ENCODE data around the gene MRLN. TPM values are rescaled to one million over a fixed set of nuclear protein-coding genes. Genes with fewer than 3 reads are reported as not detected.
A peak's percentile ranks its signal among the peaks of the same experiment; 100 is the strongest.

Gene MRLN
- total RNA-seq, 4 donors from 2014 or later = not detected

DNA sequence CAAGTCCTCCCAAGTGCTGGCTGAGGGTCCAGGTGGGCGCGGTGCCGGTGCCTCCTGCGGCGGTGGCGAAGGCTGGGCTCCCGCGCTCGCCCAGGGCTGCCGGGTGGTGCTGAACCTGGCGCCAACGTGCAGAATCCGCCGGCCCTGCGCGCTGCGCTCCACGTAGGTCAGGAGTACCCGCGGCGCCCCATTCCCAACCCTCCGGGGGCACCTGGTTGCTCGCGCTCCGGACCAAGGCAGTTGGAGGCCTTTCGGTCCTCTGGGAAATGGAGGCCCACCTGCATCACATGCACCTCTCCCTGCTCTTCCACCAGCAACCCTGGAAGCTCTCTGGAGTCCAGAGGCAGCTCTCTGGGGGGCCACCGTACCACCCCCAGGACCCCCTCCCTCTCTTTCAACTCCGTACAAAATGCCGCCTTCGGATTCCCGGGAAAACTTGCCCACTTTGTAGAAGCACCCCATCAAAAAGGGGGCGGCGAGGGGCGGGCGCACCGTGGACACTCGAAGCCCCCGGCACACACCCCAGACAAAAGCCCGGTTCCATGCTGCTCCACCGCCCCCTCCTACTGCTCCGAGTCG is 44.4 kb downstream of the MRLN start:
- Histone ChIP-seq H3K9me3 (no peaks in the 10 kb centered on the region), H3K4me1 (peaks cover 17 to 31% of the 10 kb centered on the region in 2 donors), H3K27ac (peak overlapping the region; percentile 68 to 90 (median 84)), H3K4me3 (replicated peaks in 1 of 3) (peak overlapping the region; percentile 53 to 90 (median 61)), H3K27me3 (no peaks in the 10 kb centered on the region), H3K36me3 (no peaks in the 10 kb centered on the region)
- peak; percentile 67 to 71 for DNase-seq
- intact Hi-C loops (cut with DNase I) = no loop called here
- TF ChIP-seq CTCF (IDR thresholded peaks at IDR 0.05) (no peak), POLR2A (IDR thresholded peaks at IDR 0.05) (peak in 1 of 2 donors; percentile 42)
- 0 to 2% methylated on average over 12 to 35 of the region's 42 CpGs for WGBS, 2 donors

- H3K27ac ChIP-seq = no peak overlapping the region
Observed at GRCh38 chr10:59706851-59707797, 46.1 kb downstream of the MRLN start.

DNA sequence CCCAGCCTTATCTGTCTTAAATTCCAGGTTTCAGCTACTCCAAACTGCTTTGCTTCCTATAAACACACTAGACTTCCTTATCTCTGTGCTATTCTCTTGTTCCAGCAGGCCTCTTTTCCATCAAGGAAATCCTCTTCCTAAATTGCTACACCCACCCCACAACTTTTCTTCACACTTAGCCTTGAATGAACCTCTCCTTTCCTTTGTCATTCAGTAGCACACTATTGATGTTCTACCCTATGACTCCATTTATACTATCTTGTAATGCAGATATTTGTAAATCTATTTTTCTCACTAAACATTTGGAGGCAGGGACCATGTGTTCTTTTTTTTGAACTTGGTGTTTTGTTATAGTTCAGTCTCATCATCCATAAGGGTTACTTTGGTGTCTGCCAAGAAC is 47.3 kb downstream of the MRLN start:
- intact Hi-C loops (cut with DNase I) = no loop called here
- H3K4me1 ChIP-seq = peaks cover 7 to 8% of the 10 kb centered on the region in 2 donors
- H3K4me3 ChIP-seq (replicated peaks in 1 of 3) = no peak overlapping the region
- no peak overlapping the region for H3K27ac ChIP-seq
- no peaks in the 10 kb centered on the region for H3K27me3 ChIP-seq
- H3K9me3 ChIP-seq = no peaks in the 10 kb centered on the region
- TF ChIP-seq POLR2A (IDR thresholded peaks at IDR 0.05) (no peak), CTCF (IDR thresholded peaks at IDR 0.05) (no peak)
- no peak for DNase-seq
- no peaks in the 10 kb centered on the region for H3K36me3 ChIP-seq

More at GRCh38 chr10:59706851-59707797, 46.1 kb downstream of the MRLN start:
- WGBS, 2 donors = 96 to 97% methylated on average over 8 of the region's 8 CpGs
- Histone ChIP-seq H3K36me3 (no peaks in the 10 kb centered on the region), H3K9me3 (no peaks in the 10 kb centered on the region), H3K4me1 (peaks cover 12 to 15% of the 10 kb centered on the region in 2 donors), H3K4me3 (replicated peaks in 1 of 3) (no peak overlapping the region), H3K27me3 (no peaks in the 10 kb centered on the region)
- DNase-seq = no peak
- intact Hi-C loops (cut with DNase I) = no loop called here
- TF ChIP-seq POLR2A (IDR thresholded peaks at IDR 0.05) (no peak), CTCF (IDR thresholded peaks at IDR 0.05) (no peak)

- Histone ChIP-seq H3K9me3 (no peaks in the 10 kb centered on the region), H3K4me3 (replicated peaks in 1 of 3) (no peak overlapping the region), H3K4me1 (peaks cover 7 to 8% of the 10 kb centered on the region in 2 donors), H3K36me3 (no peaks in the 10 kb centered on the region), H3K27ac (no peak overlapping the region), H3K27me3 (no peaks in the 10 kb centered on the region)
- DNase-seq = no peak
- 65 to 83% methylated on average over 2 of the region's 2 CpGs for WGBS, 2 donors
- TF ChIP-seq CTCF (IDR thresholded peaks at IDR 0.05) = no peak
- TF ChIP-seq POLR2A (IDR thresholded peaks at IDR 0.05) = no peak
- intact Hi-C loops (cut with DNase I) = no loop called here
Observed at GRCh38 chr10:59704630-59705029, 48.6 kb downstream of the MRLN start.

GRCh38 chr10:59702347-59702746 is 50.9 kb downstream of the MRLN start:
- Histone ChIP-seq H3K4me3 (replicated peaks in 1 of 3) (no peak overlapping the region), H3K36me3 (no peaks in the 10 kb centered on the region), H3K4me1 (no peaks in the 10 kb centered on the region), H3K9me3 (no peaks in the 10 kb centered on the region), H3K27ac (no peak overlapping the region), H3K27me3 (no peaks in the 10 kb centered on the region)
- WGBS, 2 donors = 83 to 91% methylated on average over 4 of the region's 4 CpGs
- no peak for DNase-seq
- no peak for TF ChIP-seq CTCF (IDR thresholded peaks at IDR 0.05)
- TF ChIP-seq POLR2A (IDR thresholded peaks at IDR 0.05) = no peak
- intact Hi-C loops (cut with DNase I) = no loop called here
